ENCODE measurements around the gene YRDC. TPM values are rescaled to one million over a fixed set of nuclear protein-coding genes. Genes with fewer than 3 reads are reported as not detected.
A peak's percentile ranks its signal among the peaks of the same experiment; 100 is the strongest.

The YRDC gene
- total and polyA plus RNA-seq, 2 of the 13 experiments (the other 11 are each of a cell fraction or from before 2014, with no cell fraction given), result 27.5 to 29.2 TPM

- Histone ChIP-seq H3K36me3 (replicated peaks in 1 of 2; ENCODE audit: control insufficient read depth in 1 of 2, insufficient read depth in 2 of 2, low read length in 2 of 2) (peaks cover 17 to 55% of the 10 kb centered on the region in 2 experiments), H3K27me3 (ENCODE audit: control insufficient read depth in 1 of 2, insufficient read depth in 2 of 2, low read length in 2 of 2) (no peaks in the 10 kb centered on the region), H3K9ac (ENCODE audit: insufficient read depth, low read depth, low read length) (no peak overlapping the region), H3K79me2 (ENCODE audit: insufficient read depth, low read length) (peaks cover 7% of the 10 kb centered on the region), H3K4me3 (replicated peaks in 1 of 3; ENCODE audit: insufficient read depth in 1 of 3, low read depth in 2 of 3, low read length in 3 of 3) (no peak overlapping the region), H3K4me2 (ENCODE audit: low read depth, low read length) (no peak overlapping the region), H3K27ac (ENCODE audit: extremely low read length, insufficient read depth, low read length) (no peak overlapping the region), H2AFZ (ENCODE audit: low read length) (no peak overlapping the region), H4K20me1 (ENCODE audit: insufficient read depth, low read length) (no peaks in the 10 kb centered on the region; the same call in 1 of the 2 replicates), H3K4me1 (ENCODE audit: insufficient read depth, low read length) (peaks cover 16% of the 10 kb centered on the region), H3K9me3 (ENCODE audit: low read length) (no peaks in the 10 kb centered on the region)
- no peak for FAIRE-seq
- intact Hi-C loops (cut with micrococcal nuclease; ENCODE audit: unreplicated experiment), result loop anchor here (10.0 kb wide), 1 partner anchor 73 kb away; no protein-coding TSS in a partner anchor
- in situ Hi-C loops (cut with HindIII; ENCODE audit: extremely low pct_ligation_motif_present, low pct_unique_long_range_greater_than_20kb), result no loop called here
- no peak for ATAC-seq
- no TSS peak for BruUV-seq (replicated peaks)
- DNase-seq (ENCODE audit: low spot score), result no peak
- WGBS (ENCODE audit: low lambda C conversion rate), result 97% methylated on average over 3 of the region's 3 CpGs
- TF ChIP-seq ZNF121 (CRISPR knock-in tag; IDR thresholded peaks at IDR 0.05) (peak; percentile 19; the same call in 1 of the 2 replicates), NFRKB (IDR thresholded peaks at IDR 0.05) (no peak)
- CTCF ChIA-PET (ENCODE audit: low intra/inter-chr PET ratio, low total read pairs), result no interaction called here
- POLR2A ChIA-PET, result no interaction called here
These were observed 10.2 kb downstream of the YRDC start for GRCh38 chr1:37797750-37798345.

- POLR2A ChIA-PET, result interaction anchor here (1.1 to 1.4 kb wide), 2 partner anchors 11 to 13 kb away, joined by 4 to 9 read pairs; partner anchors contain the start of genes C1orf122 and YRDC
- FAIRE-seq, result no peak
- no peak for TF ChIP-seq ZNF709 (CRISPR knock-in tag; IDR thresholded peaks at IDR 0.05)
- TF ChIP-seq ZNF674 (CRISPR knock-in tag; IDR thresholded peaks at IDR 0.05; ENCODE audit: low read depth), result no peak
- no peak for TF ChIP-seq FOXJ3 (CRISPR knock-in tag; IDR thresholded peaks at IDR 0.05; ENCODE audit: borderline replicate concordance)
- TF ChIP-seq, protein P1, sequence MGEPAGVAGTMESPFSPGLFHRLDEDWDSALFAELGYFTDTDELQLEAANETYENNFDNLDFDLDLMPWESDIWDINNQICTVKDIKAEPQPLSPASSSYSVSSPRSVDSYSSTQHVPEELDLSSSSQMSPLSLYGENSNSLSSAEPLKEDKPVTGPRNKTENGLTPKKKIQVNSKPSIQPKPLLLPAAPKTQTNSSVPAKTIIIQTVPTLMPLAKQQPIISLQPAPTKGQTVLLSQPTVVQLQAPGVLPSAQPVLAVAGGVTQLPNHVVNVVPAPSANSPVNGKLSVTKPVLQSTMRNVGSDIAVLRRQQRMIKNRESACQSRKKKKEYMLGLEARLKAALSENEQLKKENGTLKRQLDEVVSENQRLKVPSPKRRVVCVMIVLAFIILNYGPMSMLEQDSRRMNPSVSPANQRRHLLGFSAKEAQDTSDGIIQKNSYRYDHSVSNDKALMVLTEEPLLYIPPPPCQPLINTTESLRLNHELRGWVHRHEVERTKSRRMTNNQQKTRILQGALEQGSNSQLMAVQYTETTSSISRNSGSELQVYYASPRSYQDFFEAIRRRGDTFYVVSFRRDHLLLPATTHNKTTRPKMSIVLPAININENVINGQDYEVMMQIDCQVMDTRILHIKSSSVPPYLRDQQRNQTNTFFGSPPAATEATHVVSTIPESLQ (CRISPR knock-in tag; conservative IDR thresholded peaks at IDR 0.05), result no peak
- TF ChIP-seq ZNF207 (IDR thresholded peaks at IDR 0.05; ENCODE audit: borderline replicate concordance), result no peak
- TF ChIP-seq WIZ (CRISPR knock-in tag; IDR thresholded peaks at IDR 0.05), result 0 out of 2 replicates have a peak, but pooled peaks have one; percentile 41
- no peak for TF ChIP-seq ZNF546 (CRISPR knock-in tag; conservative IDR thresholded peaks at IDR 0.05)
- no peak for TF ChIP-seq TGIF2 (CRISPR knock-in tag; IDR thresholded peaks at IDR 0.05)
- TF ChIP-seq, protein P2, sequence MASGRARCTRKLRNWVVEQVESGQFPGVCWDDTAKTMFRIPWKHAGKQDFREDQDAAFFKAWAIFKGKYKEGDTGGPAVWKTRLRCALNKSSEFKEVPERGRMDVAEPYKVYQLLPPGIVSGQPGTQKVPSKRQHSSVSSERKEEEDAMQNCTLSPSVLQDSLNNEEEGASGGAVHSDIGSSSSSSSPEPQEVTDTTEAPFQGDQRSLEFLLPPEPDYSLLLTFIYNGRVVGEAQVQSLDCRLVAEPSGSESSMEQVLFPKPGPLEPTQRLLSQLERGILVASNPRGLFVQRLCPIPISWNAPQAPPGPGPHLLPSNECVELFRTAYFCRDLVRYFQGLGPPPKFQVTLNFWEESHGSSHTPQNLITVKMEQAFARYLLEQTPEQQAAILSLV (CRISPR knock-in tag; IDR thresholded peaks at IDR 0.05; ENCODE audit: borderline replicate concordance), result 0 out of 2 replicates have a peak, but pooled peaks have one; percentile 37
- TF ChIP-seq HMG20B (CRISPR knock-in tag; conservative IDR thresholded peaks at IDR 0.05), result no peak
These were observed 12.5 kb downstream of the YRDC start for GRCh38 chr1:37795340-37796125.

More at GRCh38 chr1:37795340-37796125, 12.5 kb downstream of the YRDC start:
- H3K27me3 ChIP-seq (ENCODE audit: control insufficient read depth in 1 of 2, insufficient read depth in 2 of 2, low read length in 2 of 2), result peaks cover 0 to 6% of the 10 kb centered on the region in 2 experiments; a peak in 3 of 5 replicates
- H3K36me3 ChIP-seq (replicated peaks in 1 of 2; ENCODE audit: control insufficient read depth in 1 of 2, insufficient read depth in 2 of 2, low read length in 2 of 2), result peaks cover 16 to 37% of the 10 kb centered on the region in 2 experiments; a peak in 4 of 5 replicates
- intact Hi-C loops (cut with micrococcal nuclease; ENCODE audit: unreplicated experiment), result loop anchor here (10.0 kb wide), 1 partner anchor 71 kb away; no protein-coding TSS in a partner anchor
- no TSS peak for BruUV-seq (replicated peaks)
- H3K4me1 ChIP-seq (ENCODE audit: insufficient read depth, low read length), result peaks cover 24% of the 10 kb centered on the region
- WGBS (ENCODE audit: low lambda C conversion rate), result 94% methylated on average over 19 of the region's 22 CpGs
- H3K27ac ChIP-seq (ENCODE audit: extremely low read length, insufficient read depth, low read length), result no peak overlapping the region
- no peaks in the 10 kb centered on the region; the same call in 1 of the 2 replicates for H4K20me1 ChIP-seq (ENCODE audit: insufficient read depth, low read length)
- CTCF ChIA-PET (ENCODE audit: low intra/inter-chr PET ratio, low total read pairs), result no interaction called here
- in situ Hi-C loops (cut with HindIII; ENCODE audit: extremely low pct_ligation_motif_present, low pct_unique_long_range_greater_than_20kb), result no loop called here
- H3K9ac ChIP-seq (ENCODE audit: insufficient read depth, low read depth, low read length), result peak overlapping the region; percentile 68
- H3K4me3 ChIP-seq (replicated peaks in 1 of 3; ENCODE audit: insufficient read depth in 1 of 3, low read depth in 2 of 3, low read length in 3 of 3), result peak overlapping the region; percentile 74 to 81 (median 78); a peak in 5 of 6 replicates
- H3K79me2 ChIP-seq (ENCODE audit: insufficient read depth, low read length), result peaks cover 7% of the 10 kb centered on the region
- no peak overlapping the region for H2AFZ ChIP-seq (ENCODE audit: low read length)
- ATAC-seq, result no peak
- H3K4me2 ChIP-seq (ENCODE audit: low read depth, low read length), result peak overlapping the region; percentile 77
- DNase-seq (ENCODE audit: low spot score), result no peak
- H3K9me3 ChIP-seq (ENCODE audit: low read length), result no peaks in the 10 kb centered on the region

Data from HepG2 (cell line).